ENCODE results near the gene NSMF. TPM values are rescaled to one million over a fixed set of nuclear protein-coding genes. Genes with fewer than 3 reads are reported as not detected.

NSMF gene
- total RNA-seq, 1 donor from 2014 or later: 20.7 TPM

DNA sequence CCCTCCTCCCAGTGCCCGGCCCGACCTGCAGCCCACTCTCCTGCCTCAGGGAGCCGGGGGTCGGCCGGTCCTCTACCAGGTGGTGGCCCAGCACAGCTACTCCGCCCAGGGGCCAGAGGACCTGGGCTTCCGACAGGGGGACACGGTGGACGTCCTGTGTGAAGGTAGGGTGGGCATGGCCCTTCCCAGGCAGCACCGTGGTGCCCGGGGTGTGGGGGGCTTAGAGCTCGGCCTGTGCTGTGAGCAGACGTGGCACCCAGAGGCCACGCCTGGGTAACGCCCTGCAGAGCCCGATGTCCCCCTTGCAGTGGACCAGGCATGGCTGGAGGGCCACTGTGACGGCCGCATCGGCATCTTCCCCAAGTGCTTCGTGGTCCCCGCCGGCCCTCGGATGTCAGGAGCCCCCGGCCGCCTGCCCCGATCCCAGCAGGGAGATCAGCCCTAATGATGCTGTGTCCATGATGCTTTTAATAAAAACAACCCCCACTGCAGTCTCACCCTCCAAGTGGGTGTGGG is 25.2 kb downstream of the NSMF start:
- TF ChIP-seq, protein P1, sequence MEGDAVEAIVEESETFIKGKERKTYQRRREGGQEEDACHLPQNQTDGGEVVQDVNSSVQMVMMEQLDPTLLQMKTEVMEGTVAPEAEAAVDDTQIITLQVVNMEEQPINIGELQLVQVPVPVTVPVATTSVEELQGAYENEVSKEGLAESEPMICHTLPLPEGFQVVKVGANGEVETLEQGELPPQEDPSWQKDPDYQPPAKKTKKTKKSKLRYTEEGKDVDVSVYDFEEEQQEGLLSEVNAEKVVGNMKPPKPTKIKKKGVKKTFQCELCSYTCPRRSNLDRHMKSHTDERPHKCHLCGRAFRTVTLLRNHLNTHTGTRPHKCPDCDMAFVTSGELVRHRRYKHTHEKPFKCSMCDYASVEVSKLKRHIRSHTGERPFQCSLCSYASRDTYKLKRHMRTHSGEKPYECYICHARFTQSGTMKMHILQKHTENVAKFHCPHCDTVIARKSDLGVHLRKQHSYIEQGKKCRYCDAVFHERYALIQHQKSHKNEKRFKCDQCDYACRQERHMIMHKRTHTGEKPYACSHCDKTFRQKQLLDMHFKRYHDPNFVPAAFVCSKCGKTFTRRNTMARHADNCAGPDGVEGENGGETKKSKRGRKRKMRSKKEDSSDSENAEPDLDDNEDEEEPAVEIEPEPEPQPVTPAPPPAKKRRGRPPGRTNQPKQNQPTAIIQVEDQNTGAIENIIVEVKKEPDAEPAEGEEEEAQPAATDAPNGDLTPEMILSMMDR (IDR thresholded peaks at IDR 0.05): no peak
- ATAC-seq (no peak), DNase-seq (peak; percentile 40)
- intact Hi-C loops (cut with DNase I): no loop called here
- Histone ChIP-seq H3K4me1 (peaks cover 5% of the 10 kb centered on the region), H3K27me3 (ENCODE audit: low read depth) (no peaks in the 10 kb centered on the region), H3K27ac (no peak overlapping the region), H3K9me3 (no peaks in the 10 kb centered on the region), H3K4me3 (no peak overlapping the region), H3K36me3 (no peaks in the 10 kb centered on the region)

DNA sequence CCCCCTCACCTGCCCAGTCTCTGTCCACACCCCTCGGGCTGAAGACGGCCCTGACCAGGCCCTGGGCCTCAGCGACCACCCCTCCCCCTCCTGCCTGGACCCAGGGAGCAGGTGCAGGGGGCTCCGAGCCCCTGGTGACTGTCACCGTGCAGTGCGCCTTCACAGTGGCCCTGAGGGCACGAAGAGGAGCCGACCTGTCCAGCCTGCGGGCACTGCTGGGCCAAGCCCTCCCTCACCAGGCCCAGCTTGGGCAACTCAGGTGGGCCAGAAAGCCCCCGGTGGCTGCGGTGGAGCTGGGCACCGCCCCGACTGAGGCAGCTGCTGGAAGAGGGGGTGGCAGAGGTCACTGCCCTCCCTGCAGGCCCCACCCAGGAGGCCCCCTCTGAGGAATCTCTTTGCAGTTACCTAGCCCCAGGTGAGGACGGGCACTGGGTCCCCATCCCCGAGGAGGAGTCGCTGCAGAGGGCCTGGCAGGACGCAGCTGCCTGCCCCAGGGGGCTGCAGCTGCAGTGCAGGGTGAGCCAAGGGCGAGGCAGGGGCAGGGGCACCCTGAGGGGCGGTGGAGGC is 25.7 kb downstream of the NSMF start:
- no peaks in the 10 kb centered on the region for H3K9me3 ChIP-seq
- H3K27ac ChIP-seq: no peak overlapping the region
- no peaks in the 10 kb centered on the region for H3K36me3 ChIP-seq
- H3K27me3 ChIP-seq (ENCODE audit: low read depth): no peaks in the 10 kb centered on the region
- intact Hi-C loops (cut with DNase I): no loop called here
- peak; percentile 39 for DNase-seq
- no peak for ATAC-seq
- no peak overlapping the region for H3K4me3 ChIP-seq
- peaks cover 5% of the 10 kb centered on the region for H3K4me1 ChIP-seq
- TF ChIP-seq, protein P1 (IDR thresholded peaks at IDR 0.05): no peak

DNA sequence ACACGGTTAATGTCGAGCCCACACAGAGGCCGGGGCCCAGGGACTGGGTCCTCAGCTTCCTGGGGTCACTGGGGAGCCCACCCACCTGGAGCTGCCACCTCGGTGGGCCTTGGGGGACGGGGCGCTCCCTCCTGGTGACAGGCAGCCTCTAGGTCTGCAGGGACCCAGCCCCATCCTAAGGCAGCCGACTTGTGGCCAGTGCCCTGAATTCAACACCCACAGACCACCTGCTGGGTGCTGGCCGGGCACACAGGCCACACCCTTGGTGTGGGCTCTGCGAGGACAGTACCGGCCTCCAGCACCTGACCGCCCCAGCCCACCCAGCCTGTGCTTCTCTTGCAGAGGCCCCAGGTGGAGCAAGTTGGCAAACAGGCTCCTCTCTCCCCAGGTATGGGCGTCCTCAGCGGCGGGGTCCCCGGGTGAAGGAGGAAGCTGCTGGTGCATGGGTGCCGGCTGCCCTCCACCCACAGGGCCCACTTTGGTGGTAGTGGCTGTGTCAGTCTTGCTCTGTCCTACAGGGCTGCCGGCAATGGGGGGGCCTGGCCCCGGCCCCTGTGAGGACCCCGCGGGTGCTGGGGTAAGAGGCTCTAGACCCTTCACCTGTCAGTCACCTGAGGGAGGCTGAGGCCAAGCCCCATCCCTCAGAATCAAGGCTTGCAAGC is 26.3 kb downstream of the NSMF start:
- Histone ChIP-seq H3K27ac (no peak overlapping the region), H3K4me1 (peaks cover 5% of the 10 kb centered on the region), H3K36me3 (no peaks in the 10 kb centered on the region), H3K4me3 (no peak overlapping the region), H3K27me3 (ENCODE audit: low read depth) (no peaks in the 10 kb centered on the region), H3K9me3 (no peaks in the 10 kb centered on the region)
- DNase-seq (peak; percentile 44), ATAC-seq (no peak)
- TF ChIP-seq, protein P1 (IDR thresholded peaks at IDR 0.05): no peak
- intact Hi-C loops (cut with DNase I): no loop called here

DNA sequence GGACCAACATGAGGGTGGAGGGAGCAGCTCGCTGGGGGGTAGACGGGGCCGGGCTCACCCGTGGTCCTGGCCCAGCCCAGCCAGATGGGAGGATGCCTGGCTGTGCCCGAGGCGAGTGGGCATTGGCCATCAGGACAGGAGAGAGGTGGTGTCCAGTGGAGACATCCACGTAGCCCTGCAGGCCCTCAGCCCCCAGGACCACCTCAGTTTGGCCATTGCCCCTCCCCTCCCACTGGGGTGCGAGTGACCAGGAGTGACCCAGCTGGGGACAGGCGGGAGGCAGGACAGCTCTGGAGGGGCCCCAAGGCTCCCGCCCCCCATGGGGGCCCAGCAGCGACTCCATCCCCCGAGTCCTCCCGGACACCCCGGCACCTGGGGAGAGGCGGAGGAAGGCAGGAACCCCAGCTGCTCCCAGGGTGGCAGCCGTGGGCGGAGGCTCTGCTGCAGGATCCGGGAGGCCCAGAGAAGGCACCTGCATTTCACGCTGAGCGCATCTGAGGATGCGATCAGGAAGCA is 27.7 kb downstream of the NSMF start:
- Histone ChIP-seq H3K27me3 (ENCODE audit: low read depth) (no peaks in the 10 kb centered on the region), H3K4me3 (no peak overlapping the region), H3K9me3 (no peaks in the 10 kb centered on the region), H3K4me1 (peaks cover 5% of the 10 kb centered on the region), H3K27ac (no peak overlapping the region), H3K36me3 (no peaks in the 10 kb centered on the region)
- intact Hi-C loops (cut with DNase I): no loop called here
- ATAC-seq (no peak), DNase-seq (no peak)
- TF ChIP-seq, protein P1 (IDR thresholded peaks at IDR 0.05): no peak

DNA sequence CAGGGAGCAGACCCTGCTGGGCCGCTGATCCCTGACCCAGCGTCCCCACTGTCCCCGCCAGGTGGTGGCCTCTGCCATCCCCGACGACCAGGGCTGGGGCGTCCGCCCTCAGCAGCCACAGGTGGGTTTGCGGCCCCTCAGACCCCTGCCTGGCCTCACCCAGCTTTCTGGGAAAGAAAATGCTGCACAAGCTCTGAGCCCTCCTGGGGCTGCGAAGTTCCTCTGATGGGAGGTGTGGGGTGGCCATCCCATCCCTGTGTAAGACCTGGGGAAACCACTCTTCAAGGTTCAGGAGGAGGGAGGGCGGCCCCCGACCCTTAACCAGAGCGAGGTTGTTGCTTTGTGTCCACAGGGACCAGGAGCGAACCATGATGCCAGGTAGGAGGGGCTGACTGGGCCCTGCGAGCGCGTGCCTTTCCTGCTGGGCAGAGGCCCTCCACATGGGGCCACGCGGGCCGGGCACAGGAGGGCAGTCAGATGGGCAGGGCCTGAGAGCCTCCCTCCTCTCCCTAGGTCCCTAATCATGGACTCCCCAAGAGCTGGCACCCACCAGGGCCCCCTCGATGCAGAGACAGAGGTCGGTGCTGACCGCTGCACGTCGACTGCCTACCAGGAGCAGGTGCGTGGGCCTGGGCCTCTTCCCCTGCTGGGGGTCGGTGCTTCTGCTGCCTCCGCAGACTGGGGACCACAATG is 28.3 kb downstream of the NSMF start:
- intact Hi-C loops (cut with DNase I): no loop called here
- H3K4me3 ChIP-seq: no peak overlapping the region
- H3K36me3 ChIP-seq: no peaks in the 10 kb centered on the region
- no peaks in the 10 kb centered on the region for H3K27me3 ChIP-seq (ENCODE audit: low read depth)
- DNase-seq (peak; percentile 43), ATAC-seq (no peak)
- peaks cover 2% of the 10 kb centered on the region for H3K4me1 ChIP-seq
- H3K9me3 ChIP-seq: no peaks in the 10 kb centered on the region
- no peak overlapping the region for H3K27ac ChIP-seq
- TF ChIP-seq, protein P1 (IDR thresholded peaks at IDR 0.05): no peak
